Measurements from ENCODE around the gene SPATA46. TPM values are rescaled to one million over a fixed set of nuclear protein-coding genes. Genes with fewer than 3 reads are reported as not detected.
A peak's percentile ranks its signal among the peaks of the same experiment; 100 is the strongest.

SPATA46 gene
- total and polyA plus RNA-seq, 4 donors = not detected

- Histone ChIP-seq H3K9me3 (ENCODE audit: control insufficient read depth in 4 of 4, insufficient read depth in 3 of 4, low read length in 3 of 4) (no peaks in the 10 kb centered on the region), H3K4me3 (no peak overlapping the region), H3K9ac (ENCODE audit: insufficient read depth in 1 of 2, low read length in 2 of 2) (no peak overlapping the region), H3K4me1 (ENCODE audit: control insufficient read depth in 5 of 5, insufficient read depth in 5 of 5, low read length in 5 of 5) (no peaks in the 10 kb centered on the region), H3K27me3 (ENCODE audit: control insufficient read depth in 3 of 3, insufficient read depth in 3 of 3, low read length in 2 of 3) (no peaks in the 10 kb centered on the region), H3K36me3 (ENCODE audit: control insufficient read depth in 4 of 4, insufficient read depth in 4 of 4, low read length in 4 of 4) (no peaks in the 10 kb centered on the region), H3K27ac (ENCODE audit: low read depth in 1 of 2, low read length in 1 of 2) (no peak overlapping the region)
- no peak for ATAC-seq (ENCODE audit: insufficient read depth, low FRiP score)
- WGBS, 2 donors = 91 to 94% methylated on average over 1 of the region's 1 CpG
- TF ChIP-seq CTCF (IDR thresholded peaks at IDR 0.05; ENCODE audit: control extremely low read depth, extremely low read depth) = no peak
- DNase-seq = no peak
Measured at GRCh38 chr1:162342452-162342983, 34.1 kb downstream of the SPATA46 start.

- no peak for ATAC-seq (ENCODE audit: insufficient read depth, low FRiP score)
- no peaks in the 10 kb centered on the region for H3K9me3 ChIP-seq (ENCODE audit: control insufficient read depth in 4 of 4, insufficient read depth in 3 of 4, low read length in 3 of 4)
- H3K4me1 ChIP-seq (ENCODE audit: control insufficient read depth in 5 of 5, insufficient read depth in 5 of 5, low read length in 5 of 5) = peaks cover 0 to 2% (median 0%) of the 10 kb centered on the region in 5 donors
- 83 to 91% methylated on average over 7 of the region's 7 CpGs for WGBS, 2 donors
- H3K36me3 ChIP-seq (ENCODE audit: control insufficient read depth in 4 of 4, insufficient read depth in 4 of 4, low read length in 4 of 4) = no peaks in the 10 kb centered on the region
- no peak overlapping the region for H3K4me3 ChIP-seq
- no peak for DNase-seq
- no peak overlapping the region for H3K27ac ChIP-seq (ENCODE audit: low read depth in 1 of 2, low read length in 1 of 2)
- H3K27me3 ChIP-seq (ENCODE audit: control insufficient read depth in 3 of 3, insufficient read depth in 3 of 3, low read length in 2 of 3) = no peaks in the 10 kb centered on the region
- no peak overlapping the region for H3K9ac ChIP-seq (ENCODE audit: insufficient read depth in 1 of 2, low read length in 2 of 2)
- TF ChIP-seq CTCF (IDR thresholded peaks at IDR 0.05; ENCODE audit: control extremely low read depth, extremely low read depth) = no peak
Measured at GRCh38 chr1:162336621-162337285, 39.9 kb downstream of the SPATA46 start.

- DNase-seq = peak; percentile 25 to 53 (median 51)
Measured at GRCh38 chr1:162335126-162335525, 41.5 kb downstream of the SPATA46 start.

More at GRCh38 chr1:162335126-162335525, 41.5 kb downstream of the SPATA46 start:
- Histone ChIP-seq H3K9me3 (ENCODE audit: control insufficient read depth in 4 of 4, insufficient read depth in 3 of 4, low read length in 3 of 4) (no peaks in the 10 kb centered on the region), H3K36me3 (ENCODE audit: control insufficient read depth in 4 of 4, insufficient read depth in 4 of 4, low read length in 4 of 4) (no peaks in the 10 kb centered on the region), H3K4me1 (ENCODE audit: control insufficient read depth in 5 of 5, insufficient read depth in 5 of 5, low read length in 5 of 5) (peaks cover 0 to 2% (median 0%) of the 10 kb centered on the region in 5 donors), H3K9ac (ENCODE audit: insufficient read depth in 1 of 2, low read length in 2 of 2) (no peak overlapping the region), H3K27ac (ENCODE audit: low read depth in 1 of 2, low read length in 1 of 2) (no peak overlapping the region), H3K4me3 (no peak overlapping the region), H3K27me3 (ENCODE audit: control insufficient read depth in 3 of 3, insufficient read depth in 3 of 3, low read length in 2 of 3) (no peaks in the 10 kb centered on the region)
- 58 to 70% methylated on average over 5 of the region's 5 CpGs for WGBS, 2 donors
- no peak for TF ChIP-seq CTCF (IDR thresholded peaks at IDR 0.05; ENCODE audit: control extremely low read depth, extremely low read depth)
- ATAC-seq (ENCODE audit: insufficient read depth, low FRiP score) = no peak

Data from lung (tissue), 12 donors.